SHP77 (cell line): Measurements from ENCODE around the gene LGI4.
A peak's percentile ranks its signal among the peaks of the same experiment; 100 is the strongest.
"Not testable (repeated sequence)": the region's sequence is repeated elsewhere in the genome, so short reads cannot be mapped to it uniquely, and the experiment has no call there.

Experiments
- DNase-seq, 2 experiments: peaks; one replicate each; lab custom pipeline; 2025; lab: John Stamatoyannopoulos, UW

LGI4 gene

GRCh38 chr19:35160629-35161433 lies 26.0 kb upstream of the LGI4 start:
- DNase-seq: no peak

GRCh38 chr19:35159606-35160005 lies 24.7 kb upstream of the LGI4 start:
- DNase-seq: no peak

DNA sequence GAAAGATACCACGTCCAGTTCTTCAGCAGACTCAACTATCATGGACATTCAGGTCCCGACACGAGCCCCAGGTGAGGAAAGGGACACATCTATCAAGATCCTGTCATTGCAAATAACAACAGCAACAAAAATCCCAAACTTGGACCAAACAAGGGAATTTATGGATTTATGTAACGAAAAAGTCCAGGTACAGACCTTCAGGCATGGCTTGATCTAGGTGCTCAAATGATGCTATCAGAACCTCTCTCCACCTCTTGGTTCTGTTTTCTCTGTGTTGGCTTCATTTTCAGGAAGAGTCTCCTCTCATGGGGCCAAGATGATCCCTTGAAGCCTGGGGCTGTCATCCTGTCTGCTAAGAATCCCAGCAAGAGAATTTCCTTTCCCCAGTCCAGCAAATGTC lies 22.6 kb upstream of the LGI4 start:
- no peak for DNase-seq

DNA sequence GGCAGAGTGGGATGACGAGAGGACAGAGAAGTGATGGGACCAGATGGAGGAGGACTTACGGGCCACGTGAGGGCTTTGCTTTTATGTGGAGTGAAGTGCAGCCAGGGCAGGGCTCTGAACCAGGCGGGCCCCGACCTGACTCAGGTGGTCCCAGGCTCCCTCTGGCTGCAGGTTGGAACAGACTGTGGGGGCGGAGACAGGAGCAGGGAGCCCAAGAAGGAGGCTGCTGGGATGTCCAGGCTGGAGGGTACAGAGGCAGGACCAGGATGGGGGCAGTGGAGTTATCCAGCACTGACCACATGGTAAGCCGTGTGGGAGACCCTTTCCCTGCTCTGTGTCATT lies 21.8 kb upstream of the LGI4 start:
- no peak for DNase-seq

GRCh38 chr19:35155981-35156672 lies 21.3 kb upstream of the LGI4 start:
- DNase-seq: no peak

GRCh38 chr19:35155441-35155840 lies 20.6 kb upstream of the LGI4 start:
- DNase-seq: no peak

- DNase-seq: no peak
Measured at GRCh38 chr19:35154525-35155406, 19.9 kb upstream of the LGI4 start, which contains the start of gene FXYD5. Gene FXYD5, plus strand, starts transcription at chr19:35154735. Its CDS starts 816 bp downstream, at chr19:35155551.

DNA sequence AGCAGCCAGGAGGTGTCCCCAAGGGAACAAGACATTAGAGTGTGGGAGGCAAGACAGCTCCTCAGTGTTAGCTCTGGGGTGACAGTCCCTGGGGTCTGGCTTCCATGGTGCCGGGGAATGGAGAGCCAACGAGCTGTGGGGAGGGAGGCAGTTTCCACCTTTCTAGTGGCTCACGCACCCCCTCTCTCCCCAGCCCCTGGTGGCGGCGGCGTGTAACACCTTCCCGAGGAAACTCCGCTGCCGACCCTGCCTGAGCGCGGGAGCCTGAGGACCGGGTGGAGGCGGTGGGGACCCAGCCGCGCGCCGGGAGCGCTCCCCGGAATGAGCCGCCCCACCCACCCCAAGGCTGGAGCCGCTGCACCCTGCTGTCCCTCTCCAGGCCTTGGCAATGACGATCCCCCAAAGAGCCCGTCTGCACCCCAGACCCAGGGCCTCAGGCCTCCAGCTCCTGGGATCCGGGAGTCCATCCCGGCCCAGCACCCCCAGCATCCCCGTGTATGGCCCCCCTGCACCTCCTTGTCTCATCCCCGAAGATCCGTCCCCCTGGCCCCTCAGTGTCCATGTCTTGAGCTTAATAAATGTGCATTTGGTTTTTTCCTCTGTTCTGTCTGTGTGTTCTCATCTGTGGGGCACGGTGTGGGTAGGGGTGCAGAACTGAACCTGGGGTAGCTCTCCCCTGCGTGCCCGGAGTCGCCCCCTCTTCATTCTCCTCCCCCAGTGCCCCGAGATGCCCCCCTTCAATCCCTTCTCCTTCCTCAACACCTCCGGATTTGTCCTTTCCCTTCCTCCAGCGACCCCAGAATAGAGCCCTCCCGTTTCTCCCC lies 19.1 kb upstream of the LGI4 start:
- no peak for DNase-seq

- not testable (repeated sequence) for DNase-seq
Measured at GRCh38 chr19:35153129-35153522, 18.3 kb upstream of the LGI4 start.

GRCh38 chr19:35151273-35152065 lies 16.6 kb upstream of the LGI4 start:
- DNase-seq: no peak

DNA sequence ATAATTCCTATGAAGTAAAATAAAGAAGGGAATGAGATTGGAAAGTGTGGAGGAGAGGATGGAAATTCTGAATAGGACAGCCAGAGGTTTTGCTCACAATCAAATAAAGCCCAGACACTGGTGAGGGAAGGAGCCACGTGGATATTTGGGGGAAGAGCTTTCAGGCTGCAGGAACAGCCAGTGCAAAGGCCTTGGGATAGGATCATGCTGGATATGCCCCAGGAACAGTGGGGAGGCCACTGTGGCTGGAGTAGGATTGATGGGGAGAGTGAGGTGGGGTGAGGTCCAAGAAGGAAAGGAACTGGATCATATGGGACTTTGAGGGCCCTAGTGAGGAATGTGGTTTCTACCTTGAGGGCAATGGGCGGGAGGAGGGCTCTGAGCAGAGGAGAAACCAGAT lies 15.6 kb upstream of the LGI4 start:
- DNase-seq: no peak

DNA sequence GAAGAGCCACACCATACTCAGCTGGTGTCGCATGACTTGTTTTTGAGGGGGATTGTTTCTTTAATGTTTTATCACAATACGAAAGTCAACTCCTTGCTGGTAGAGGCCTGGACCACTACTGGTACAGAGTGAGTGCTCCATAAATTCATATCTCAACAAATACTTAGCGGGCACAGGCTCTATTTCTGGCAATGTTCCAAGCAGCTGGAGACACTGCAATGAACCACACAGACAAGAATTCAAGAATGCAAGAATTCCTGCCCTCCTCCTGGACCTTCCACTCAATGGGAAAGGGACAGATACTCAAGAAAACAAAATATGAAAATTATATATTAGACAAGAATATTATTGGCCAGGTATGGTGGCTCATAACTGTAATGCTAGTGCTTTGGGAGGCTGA lies 14.6 kb upstream of the LGI4 start:
- no peak for DNase-seq

DNA sequence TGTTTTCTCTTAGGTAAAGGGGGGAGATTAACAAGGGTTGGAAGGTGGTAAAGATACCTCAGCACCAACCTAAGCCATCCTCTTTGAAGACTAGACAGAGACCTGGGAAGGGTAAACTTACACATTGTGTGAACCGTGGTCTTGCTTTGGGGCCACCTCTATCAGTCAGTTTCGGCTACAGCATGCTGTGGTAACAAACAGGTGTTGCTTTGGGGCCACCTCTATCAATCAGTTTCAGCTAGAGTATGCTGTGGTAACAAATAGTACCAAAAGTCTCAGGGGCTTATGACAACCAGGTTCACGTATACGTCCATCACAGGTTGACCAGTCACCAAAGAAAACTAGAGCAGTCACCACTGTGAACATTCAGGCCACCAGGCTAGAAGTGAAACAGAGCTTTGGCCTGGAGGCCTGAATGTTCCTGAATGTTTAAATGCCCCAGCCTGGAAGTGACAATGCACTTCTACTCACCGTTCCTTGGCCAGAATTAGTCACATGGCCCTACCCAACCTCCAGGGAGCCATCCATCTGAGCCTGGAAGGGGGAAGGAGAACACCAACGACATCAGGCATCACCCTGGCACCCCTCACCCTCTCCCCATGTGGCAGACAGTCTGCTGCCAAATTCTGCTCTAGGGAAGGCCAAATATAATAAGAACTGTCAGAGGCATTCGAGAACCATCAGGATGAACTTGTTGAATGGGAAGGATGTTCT lies 12.0 kb upstream of the LGI4 start:
- DNase-seq: no peak

DNA sequence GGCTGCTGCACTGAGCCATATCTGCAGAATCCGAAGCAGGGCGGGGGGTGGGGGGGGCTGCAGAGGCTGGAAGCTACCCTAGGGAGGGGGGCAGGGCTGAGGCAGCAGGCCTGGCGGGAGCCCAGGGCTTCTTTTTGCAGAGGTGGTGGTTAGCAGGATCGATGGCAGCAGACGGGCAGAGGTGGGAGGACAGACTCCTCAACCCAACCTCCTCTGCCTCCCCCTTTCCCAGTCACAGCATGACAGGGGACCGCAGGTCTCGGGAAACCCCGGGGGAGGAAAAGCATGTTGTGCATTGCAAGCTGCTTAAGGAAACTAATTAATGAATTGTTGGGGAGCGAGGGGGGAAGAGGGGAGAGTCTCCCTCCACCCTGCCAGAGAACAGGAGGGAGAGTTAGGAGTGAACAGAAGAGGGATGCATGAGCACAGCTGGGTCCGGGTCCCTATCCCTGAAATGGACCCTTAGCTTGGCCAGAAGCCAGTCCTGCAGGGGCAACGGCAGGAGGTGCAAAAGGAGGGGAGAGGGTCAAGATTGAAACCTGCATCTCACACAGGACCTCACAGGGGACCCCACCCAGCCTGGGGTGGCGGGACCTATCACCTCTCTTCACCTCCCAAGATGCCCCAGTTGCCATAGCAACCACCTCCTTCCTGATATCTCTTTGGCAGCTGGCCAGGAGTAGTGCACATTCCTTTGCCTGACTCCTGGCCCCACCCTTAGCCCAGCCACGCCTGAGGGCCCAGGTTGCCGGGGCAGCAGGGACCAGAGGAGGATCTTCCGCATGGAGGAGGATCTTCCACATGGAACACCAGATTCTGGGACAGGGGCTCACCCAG lies 10.0 kb upstream of the LGI4 start:
- no peak for DNase-seq

- DNase-seq: no peak
Measured at GRCh38 chr19:35144259-35144599, 9.4 kb upstream of the LGI4 start.

GRCh38 chr19:35143818-35144217 lies 9.0 kb upstream of the LGI4 start:
- DNase-seq: no peak

GRCh38 chr19:35143231-35143715 lies 8.4 kb upstream of the LGI4 start, which contains the start of gene FXYD7:
Gene FXYD7, plus strand, starts transcription at chr19:35143255. Its CDS starts 79 bp downstream, at chr19:35143334.
- no peak for DNase-seq

- DNase-seq: peak in 1 of 2 experiments; percentile 6
Measured at GRCh38 chr19:35142606-35143230, 7.9 kb upstream of the LGI4 start.
